ENCODE data around the gene NACC2. TPM values are rescaled to one million over a fixed set of nuclear protein-coding genes. Genes with fewer than 3 reads are reported as not detected.
A peak's percentile ranks its signal among the peaks of the same experiment; 100 is the strongest.

Gene NACC2
- total RNA-seq, 1 experiment from 2014 or later: 24.8 TPM

DNA sequence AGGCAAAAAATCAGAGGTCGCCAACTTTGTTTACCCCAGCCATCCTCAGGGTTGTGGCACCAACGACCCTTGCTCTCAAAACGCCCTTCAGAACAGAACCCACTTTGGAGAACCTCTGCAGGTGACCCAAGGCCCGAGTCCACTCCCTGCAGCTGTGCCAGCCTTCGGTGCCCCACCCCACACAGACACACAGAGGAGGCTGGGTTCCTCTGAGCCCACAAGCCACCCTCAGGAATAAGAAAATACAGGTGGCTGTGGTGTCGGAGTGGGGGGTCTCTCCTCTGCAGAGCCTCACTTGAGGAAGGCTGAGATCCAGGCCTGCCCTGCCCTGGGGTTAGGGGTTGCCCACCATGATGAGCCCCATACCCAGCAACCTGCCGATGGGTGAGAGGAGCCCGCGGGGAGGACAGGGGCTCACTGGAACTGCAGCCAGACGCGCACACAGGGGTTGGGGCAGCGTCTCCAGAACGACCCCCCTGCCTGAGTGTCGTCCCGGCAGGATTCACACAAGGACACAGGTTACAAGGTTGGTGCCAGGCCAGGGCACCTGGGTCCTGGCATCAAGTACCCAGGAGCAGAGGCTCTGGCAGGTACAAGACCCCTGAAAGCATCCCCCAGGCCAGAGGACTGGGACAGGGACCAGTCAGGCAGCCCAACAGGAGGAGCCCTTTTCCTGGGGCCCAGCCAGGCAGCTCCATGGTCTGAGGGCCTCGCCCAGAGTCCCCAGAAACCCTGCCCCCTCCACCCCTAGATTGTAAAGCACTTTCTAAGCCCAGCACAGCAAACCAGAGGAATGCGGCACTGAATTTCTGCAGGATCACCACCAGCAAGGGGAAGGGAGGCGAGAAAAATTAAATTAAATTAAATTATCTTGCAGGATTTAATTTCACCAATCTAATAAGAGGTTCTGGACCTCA is 40.0 kb downstream of the NACC2 start:
- H3K27ac Mint-ChIP-seq (ENCODE audit: unreplicated experiment): peak overlapping the region; percentile 44
- CTCF ChIA-PET: no interaction called here
- TF ChIP-seq, protein P1, sequence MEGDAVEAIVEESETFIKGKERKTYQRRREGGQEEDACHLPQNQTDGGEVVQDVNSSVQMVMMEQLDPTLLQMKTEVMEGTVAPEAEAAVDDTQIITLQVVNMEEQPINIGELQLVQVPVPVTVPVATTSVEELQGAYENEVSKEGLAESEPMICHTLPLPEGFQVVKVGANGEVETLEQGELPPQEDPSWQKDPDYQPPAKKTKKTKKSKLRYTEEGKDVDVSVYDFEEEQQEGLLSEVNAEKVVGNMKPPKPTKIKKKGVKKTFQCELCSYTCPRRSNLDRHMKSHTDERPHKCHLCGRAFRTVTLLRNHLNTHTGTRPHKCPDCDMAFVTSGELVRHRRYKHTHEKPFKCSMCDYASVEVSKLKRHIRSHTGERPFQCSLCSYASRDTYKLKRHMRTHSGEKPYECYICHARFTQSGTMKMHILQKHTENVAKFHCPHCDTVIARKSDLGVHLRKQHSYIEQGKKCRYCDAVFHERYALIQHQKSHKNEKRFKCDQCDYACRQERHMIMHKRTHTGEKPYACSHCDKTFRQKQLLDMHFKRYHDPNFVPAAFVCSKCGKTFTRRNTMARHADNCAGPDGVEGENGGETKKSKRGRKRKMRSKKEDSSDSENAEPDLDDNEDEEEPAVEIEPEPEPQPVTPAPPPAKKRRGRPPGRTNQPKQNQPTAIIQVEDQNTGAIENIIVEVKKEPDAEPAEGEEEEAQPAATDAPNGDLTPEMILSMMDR (IDR thresholded peaks at IDR 0.05; ENCODE audit: unreplicated experiment): no peak
- intact Hi-C loops (cut with micrococcal nuclease; ENCODE audit: unreplicated experiment): loop anchor here (10.0 kb wide), 1 partner anchor 90 kb away; the partner anchor contains the start of gene UBAC1
- no peaks in the 10 kb centered on the region for H3K27me3 Mint-ChIP-seq (ENCODE audit: unreplicated experiment)
- H3K4me1 Mint-ChIP-seq (ENCODE audit: low read depth, unreplicated experiment): peaks cover 17% of the 10 kb centered on the region
- BruUV-seq (replicated peaks): no TSS peak
- no peak overlapping the region for H3K4me3 Mint-ChIP-seq (ENCODE audit: low read depth, unreplicated experiment)
- H3K9me3 Mint-ChIP-seq (ENCODE audit: low read depth, unreplicated experiment): no peaks in the 10 kb centered on the region
- no peak for DNase-seq
- H3K36me3 Mint-ChIP-seq (ENCODE audit: insufficient read depth, unreplicated experiment): peaks cover 10% of the 10 kb centered on the region

DNA sequence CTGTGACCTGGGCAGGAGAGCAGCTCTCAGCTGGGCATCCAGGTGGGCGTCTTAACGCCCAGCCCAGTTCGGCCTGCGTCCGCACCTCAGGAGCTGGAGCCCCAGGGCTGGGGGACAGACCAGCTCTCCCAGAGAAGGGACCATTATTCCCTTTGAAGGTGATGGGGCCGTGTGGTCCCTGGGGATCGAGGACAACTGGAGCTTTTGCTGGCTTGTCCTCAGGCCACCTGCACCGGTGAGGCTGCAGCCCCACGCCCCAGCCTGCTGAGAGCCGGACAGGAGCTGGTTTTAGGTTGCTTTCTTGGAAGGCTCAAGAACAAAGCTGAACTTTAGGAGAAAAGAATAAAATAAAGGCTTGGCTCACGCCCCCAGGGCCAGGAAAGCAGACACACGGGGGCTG is 40.9 kb downstream of the NACC2 start:
- intact Hi-C loops (cut with micrococcal nuclease; ENCODE audit: unreplicated experiment): loop anchor here (10.0 kb wide), 1 partner anchor 89 kb away; the partner anchor contains the start of gene UBAC1
- H3K27ac Mint-ChIP-seq (ENCODE audit: unreplicated experiment): no peak overlapping the region
- no peak overlapping the region for H3K4me3 Mint-ChIP-seq (ENCODE audit: low read depth, unreplicated experiment)
- CTCF ChIA-PET: no interaction called here
- H3K9me3 Mint-ChIP-seq (ENCODE audit: low read depth, unreplicated experiment): no peaks in the 10 kb centered on the region
- H3K27me3 Mint-ChIP-seq (ENCODE audit: unreplicated experiment): no peaks in the 10 kb centered on the region
- H3K36me3 Mint-ChIP-seq (ENCODE audit: insufficient read depth, unreplicated experiment): peaks cover 16% of the 10 kb centered on the region
- no TSS peak for BruUV-seq (replicated peaks)
- TF ChIP-seq, protein P1 (IDR thresholded peaks at IDR 0.05; ENCODE audit: unreplicated experiment): no peak
- DNase-seq: no peak
- H3K4me1 Mint-ChIP-seq (ENCODE audit: low read depth, unreplicated experiment): peaks cover 17% of the 10 kb centered on the region

DNA sequence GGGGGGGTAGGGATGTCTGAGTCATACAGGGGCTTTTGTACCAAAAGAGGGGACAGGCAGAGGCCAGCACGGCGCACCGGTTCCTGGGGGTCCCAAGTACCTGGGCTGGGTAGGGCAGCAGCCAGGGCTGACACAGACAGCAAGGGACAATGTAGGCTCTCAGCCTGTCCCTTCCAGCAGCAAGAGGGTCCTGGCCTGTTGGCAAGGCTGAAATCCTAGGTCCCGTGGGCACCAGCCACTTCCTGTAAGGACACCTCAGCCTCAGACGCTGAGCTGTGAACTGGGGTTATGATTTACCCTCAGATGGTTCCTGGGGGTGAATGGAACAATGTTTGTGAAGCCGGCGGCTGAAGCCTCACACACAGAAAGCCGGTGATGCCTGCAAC is 41.3 kb downstream of the NACC2 start:
- CTCF ChIA-PET: interaction anchor here (0.6 kb wide), 1 partner anchor 177 kb away, joined by 7 read pairs; no protein-coding TSS in a partner anchor
- no peak overlapping the region for H3K27ac Mint-ChIP-seq (ENCODE audit: unreplicated experiment)
- no TSS peak for BruUV-seq (replicated peaks)
- H3K36me3 Mint-ChIP-seq (ENCODE audit: insufficient read depth, unreplicated experiment): peaks cover 20% of the 10 kb centered on the region
- no peaks in the 10 kb centered on the region for H3K27me3 Mint-ChIP-seq (ENCODE audit: unreplicated experiment)
- DNase-seq: no peak
- intact Hi-C loops (cut with micrococcal nuclease; ENCODE audit: unreplicated experiment): loop anchor here (10.0 kb wide), 1 partner anchor 89 kb away; the partner anchor contains the start of gene UBAC1
- peaks cover 17% of the 10 kb centered on the region for H3K4me1 Mint-ChIP-seq (ENCODE audit: low read depth, unreplicated experiment)
- TF ChIP-seq, protein P1 (IDR thresholded peaks at IDR 0.05; ENCODE audit: unreplicated experiment): no peak
- H3K9me3 Mint-ChIP-seq (ENCODE audit: low read depth, unreplicated experiment): no peaks in the 10 kb centered on the region
- H3K4me3 Mint-ChIP-seq (ENCODE audit: low read depth, unreplicated experiment): peak overlapping the region; percentile 68

DNA sequence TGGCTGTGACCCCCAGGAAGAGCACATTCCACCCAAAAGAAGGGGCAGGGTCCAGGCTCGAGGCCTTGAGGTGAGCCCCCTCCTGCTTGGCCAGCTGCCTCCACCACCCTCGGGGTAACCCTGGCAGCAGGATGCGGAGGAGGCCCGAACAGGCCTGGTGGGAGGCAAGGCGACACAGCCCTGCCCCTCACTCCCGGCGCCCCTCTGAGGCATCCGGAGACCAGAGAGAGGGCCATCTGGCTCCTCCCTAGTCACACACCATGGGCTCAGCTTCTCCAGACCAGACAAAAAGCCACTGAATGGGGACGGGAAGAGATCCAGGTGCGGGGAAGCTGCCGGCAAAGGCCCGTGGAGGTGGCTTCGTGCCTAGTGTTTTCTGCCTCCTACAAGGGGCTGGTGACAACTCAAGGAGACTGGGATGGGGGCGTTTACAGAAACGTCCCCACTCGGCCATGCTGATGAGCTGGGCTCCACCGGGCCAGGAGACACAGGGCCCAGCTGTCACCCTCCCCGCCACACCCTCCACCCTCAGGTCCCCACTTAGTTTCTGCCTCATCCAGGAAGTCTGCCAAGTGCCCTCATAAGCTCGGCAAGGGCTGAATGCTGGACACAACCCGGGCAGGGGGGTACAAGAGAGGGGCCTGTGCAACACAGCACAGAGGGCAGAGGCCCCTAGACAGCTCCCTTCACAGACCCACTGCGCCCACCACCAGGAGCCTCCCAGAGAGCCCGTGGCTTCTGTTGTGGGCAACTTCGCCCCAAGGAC is 41.9 kb downstream of the NACC2 start:
- peaks cover 17% of the 10 kb centered on the region for H3K4me1 Mint-ChIP-seq (ENCODE audit: low read depth, unreplicated experiment)
- H3K9me3 Mint-ChIP-seq (ENCODE audit: low read depth, unreplicated experiment): no peaks in the 10 kb centered on the region
- intact Hi-C loops (cut with micrococcal nuclease; ENCODE audit: unreplicated experiment): loop anchor here (10.0 kb wide), 1 partner anchor 88 kb away; the partner anchor contains the start of gene UBAC1
- H3K4me3 Mint-ChIP-seq (ENCODE audit: low read depth, unreplicated experiment): peak overlapping the region; percentile 68
- H3K36me3 Mint-ChIP-seq (ENCODE audit: insufficient read depth, unreplicated experiment): peaks cover 25% of the 10 kb centered on the region
- DNase-seq: peak; percentile 9
- BruUV-seq (replicated peaks): no TSS peak
- no peaks in the 10 kb centered on the region for H3K27me3 Mint-ChIP-seq (ENCODE audit: unreplicated experiment)
- TF ChIP-seq, protein P1 (IDR thresholded peaks at IDR 0.05; ENCODE audit: unreplicated experiment): no peak
- H3K27ac Mint-ChIP-seq (ENCODE audit: unreplicated experiment): peak overlapping the region; percentile 30
- CTCF ChIA-PET: interaction anchor here (0.6 kb wide), 1 partner anchor 176 kb away, joined by 7 read pairs; no protein-coding TSS in a partner anchor

All from Calu3 (cell line).